Neural cell (in vitro differentiated cells): ENCODE measurements around the gene PNCK. TPM values are rescaled to one million over a fixed set of nuclear protein-coding genes. Genes with fewer than 3 reads are reported as not detected.

Experiments
- H2AFZ ChIP-seq: fragments of 200-600, 300-800 bp; sonication (generic), shearing (Covaris generic); 2 replicates; pipeline ENCODE4 v1.6.0; 2014; ENCODE audit warnings: low read depth, mild to moderate bottlenecking, antibody characterized with exemption, low read length, moderate library complexity
- H3F3A ChIP-seq: fragments of 200-600 bp; shearing (Covaris generic); 2 replicates; pipeline ENCODE4 v1.6.1; 2016; ENCODE audit warnings: mild to moderate bottlenecking, moderate library complexity, mixed read lengths, antibody characterized with exemption, low read length; ENCODE audit not compliant: insufficient read depth, poor library complexity, severe bottlenecking
- H3K27ac ChIP-seq: fragments of 200-600, 300-800 bp; sonication (generic), shearing (Covaris generic); 2 replicates; pipeline ENCODE4 v1.5.1; 2014; ENCODE audit warnings: mild to moderate bottlenecking, low read length, moderate library complexity
- H3K27me3 ChIP-seq: fragments of 300-800, 200-600 bp; sonication (generic), shearing (Covaris generic); 2 replicates; pipeline ENCODE4 v1.6.0; 2014; ENCODE audit warnings: mild to moderate bottlenecking, low read depth, low read length, moderate library complexity; ENCODE audit not compliant: insufficient read depth
- H3K36me3 ChIP-seq: fragments of 300-800, 200-600 bp; sonication (generic), shearing (Covaris generic); 2 replicates; pipeline ENCODE4 v1.5.1; 2014; ENCODE audit warnings: mild to moderate bottlenecking, antibody characterized with exemption, low read length, moderate library complexity; ENCODE audit not compliant: insufficient read depth
- H3K4me2 ChIP-seq: fragments of 300-800, 200-600 bp; sonication (generic), shearing (Covaris generic); 2 replicates; pipeline ENCODE4 v1.6.0; 2014; ENCODE audit warnings: mild to moderate bottlenecking, low read length
- H3K4me3 ChIP-seq: fragments of 300-800, 200-600 bp; sonication (generic), shearing (Covaris generic); 2 replicates; pipeline ENCODE4 v1.5.1; 2014; ENCODE audit warnings: mild to moderate bottlenecking, low read length, moderate library complexity
- H3K79me2 ChIP-seq: fragments of 200-600 bp; shearing (Covaris generic); replicated peaks from 2 replicates; pipeline ENCODE4 v1.6.0; 2014; ENCODE audit warnings: mild to moderate bottlenecking, low read length, moderate library complexity; ENCODE audit not compliant: insufficient read depth
- H3K9ac ChIP-seq: fragments of 300-800, 200-600 bp; sonication (generic), shearing (Covaris generic); 2 replicates; pipeline ENCODE4 v1.6.1; 2016; ENCODE audit warnings: mild to moderate bottlenecking, low read length, mixed read lengths
- H3K9me2 ChIP-seq: fragments of 200-600 bp; shearing (Covaris generic); 2 replicates; pipeline ENCODE4 v1.6.1; 2016; ENCODE audit warnings: mild to moderate bottlenecking, low read length, mixed read lengths; ENCODE audit not compliant: insufficient read depth
- H3K9me3 ChIP-seq: fragments of 200-600, 300-800 bp; sonication (generic), shearing (Covaris generic); 2 replicates; pipeline ENCODE4 v1.6.1; 2016; ENCODE audit warnings: mild to moderate bottlenecking, mixed run types, low read length, moderate library complexity, mixed read lengths
- H4K20me1 ChIP-seq: fragments of 200-600 bp; shearing (Covaris generic); 2 replicates; pipeline ENCODE4 v1.6.1; 2016; ENCODE audit warnings: mild to moderate bottlenecking, mixed run types; ENCODE audit not compliant: insufficient read depth
- EP300 ChIP-seq: fragments of 450-650 bp; conservative IDR thresholded peaks from 2 replicates; pipeline ENCODE4 v1.6.1; 2014; ENCODE audit warnings: antibody characterized with exemption, mild to moderate bottlenecking, moderate library complexity; ENCODE audit not compliant: poor library complexity, severe bottlenecking
- EZH2 ChIP-seq: fragments of 200-600, 300-800 bp; shearing (Covaris generic), sonication (generic); IDR thresholded peaks from 2 replicates; pipeline ENCODE4 v1.6.1; 2014; ENCODE audit warnings: antibody characterized with exemption, low read length, borderline replicate concordance, mild to moderate bottlenecking; ENCODE audit not compliant: insufficient read depth, poor library complexity, severe bottlenecking
- MXI1 ChIP-seq: fragments of 450-650 bp; conservative IDR thresholded peaks from 2 replicates; pipeline ENCODE4 v1.6.1; 2014; ENCODE audit warnings: antibody characterized with exemption, mild to moderate bottlenecking; ENCODE audit not compliant: poor library complexity, severe bottlenecking
- POLR2AphosphoS5 ChIP-seq: IDR thresholded peaks from 2 replicates; pipeline ENCODE4 v1.6.1; 2012
- RAD21 ChIP-seq: fragments of 450-650 bp; conservative IDR thresholded peaks from 2 replicates; pipeline ENCODE4 v1.6.1; 2014; ENCODE audit warnings: antibody characterized with exemption, mild to moderate bottlenecking, moderate library complexity
- SMC3 ChIP-seq: fragments of 450-650 bp; conservative IDR thresholded peaks from 2 replicates; pipeline ENCODE4 v1.6.1; 2014; ENCODE audit warnings: antibody characterized with exemption, mild to moderate bottlenecking, moderate library complexity; ENCODE audit not compliant: poor library complexity
- TAF1 ChIP-seq: IDR thresholded peaks from 2 replicates; pipeline ENCODE4 v1.6.1; 2012; ENCODE audit warnings: low read depth
- polyA plus RNA-seq: library from polyadenylated mRNA; depleted of rRNA; stranded (reverse); fragments of >200 nt; gene quantifications from 2 replicates; pipeline ENCODE4 v1.2.3, GENCODE V29; 2014
- TF ChIP-seq, protein P1 (sequence below): IDR thresholded peaks from 2 replicates; pipeline ENCODE4 v1.6.1; 2012; ENCODE audit warnings: borderline replicate concordance
- TF ChIP-seq, protein P2 (sequence below): fragments of 450-650 bp; IDR thresholded peaks from 2 replicates; pipeline ENCODE4 v1.5.1; 2014; ENCODE audit warnings: antibody characterized with exemption, mild to moderate bottlenecking, moderate library complexity; ENCODE audit not compliant: poor library complexity, severe bottlenecking

PNCK gene
- polyA plus RNA-seq, 1 donor from 2014 or later = 9.5 TPM

DNA sequence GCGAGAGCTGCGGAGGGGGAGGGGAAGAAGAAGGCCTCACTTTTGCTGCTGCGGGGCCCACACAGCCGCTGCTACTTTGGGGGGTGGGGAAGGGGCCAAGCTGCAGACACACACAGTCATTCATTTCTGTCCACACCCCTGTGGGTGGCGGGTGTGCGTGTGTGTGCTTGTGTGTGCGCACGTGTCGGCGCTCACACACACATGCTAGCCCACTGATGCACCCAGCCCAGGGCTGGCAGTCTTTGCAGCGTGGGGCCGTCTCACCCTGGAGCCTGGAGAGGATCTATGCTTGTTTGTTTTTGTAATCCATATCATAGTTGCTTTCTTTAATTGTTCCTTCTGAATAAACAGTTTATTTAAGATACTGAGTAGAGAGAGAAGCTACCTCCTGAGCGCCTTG, 22.7 kb downstream of the PNCK start:
- Histone ChIP-seq H3F3A (no peaks in the 10 kb centered on the region), H2AFZ (no peak overlapping the region), H3K36me3 (no peaks in the 10 kb centered on the region), H3K4me2 (no peak overlapping the region), H3K9me3 (no peaks in the 10 kb centered on the region), H3K27ac (no peak overlapping the region), H3K9ac (no peak overlapping the region), H3K79me2 (no peaks in the 10 kb centered on the region), H4K20me1 (no peaks in the 10 kb centered on the region), H3K9me2 (no peaks in the 10 kb centered on the region), H3K4me3 (no peak overlapping the region), H3K27me3 (peaks cover 27% of the 10 kb centered on the region)
- TF ChIP-seq, protein P1, sequence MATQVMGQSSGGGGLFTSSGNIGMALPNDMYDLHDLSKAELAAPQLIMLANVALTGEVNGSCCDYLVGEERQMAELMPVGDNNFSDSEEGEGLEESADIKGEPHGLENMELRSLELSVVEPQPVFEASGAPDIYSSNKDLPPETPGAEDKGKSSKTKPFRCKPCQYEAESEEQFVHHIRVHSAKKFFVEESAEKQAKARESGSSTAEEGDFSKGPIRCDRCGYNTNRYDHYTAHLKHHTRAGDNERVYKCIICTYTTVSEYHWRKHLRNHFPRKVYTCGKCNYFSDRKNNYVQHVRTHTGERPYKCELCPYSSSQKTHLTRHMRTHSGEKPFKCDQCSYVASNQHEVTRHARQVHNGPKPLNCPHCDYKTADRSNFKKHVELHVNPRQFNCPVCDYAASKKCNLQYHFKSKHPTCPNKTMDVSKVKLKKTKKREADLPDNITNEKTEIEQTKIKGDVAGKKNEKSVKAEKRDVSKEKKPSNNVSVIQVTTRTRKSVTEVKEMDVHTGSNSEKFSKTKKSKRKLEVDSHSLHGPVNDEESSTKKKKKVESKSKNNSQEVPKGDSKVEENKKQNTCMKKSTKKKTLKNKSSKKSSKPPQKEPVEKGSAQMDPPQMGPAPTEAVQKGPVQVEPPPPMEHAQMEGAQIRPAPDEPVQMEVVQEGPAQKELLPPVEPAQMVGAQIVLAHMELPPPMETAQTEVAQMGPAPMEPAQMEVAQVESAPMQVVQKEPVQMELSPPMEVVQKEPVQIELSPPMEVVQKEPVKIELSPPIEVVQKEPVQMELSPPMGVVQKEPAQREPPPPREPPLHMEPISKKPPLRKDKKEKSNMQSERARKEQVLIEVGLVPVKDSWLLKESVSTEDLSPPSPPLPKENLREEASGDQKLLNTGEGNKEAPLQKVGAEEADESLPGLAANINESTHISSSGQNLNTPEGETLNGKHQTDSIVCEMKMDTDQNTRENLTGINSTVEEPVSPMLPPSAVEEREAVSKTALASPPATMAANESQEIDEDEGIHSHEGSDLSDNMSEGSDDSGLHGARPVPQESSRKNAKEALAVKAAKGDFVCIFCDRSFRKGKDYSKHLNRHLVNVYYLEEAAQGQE = no peak

DNA sequence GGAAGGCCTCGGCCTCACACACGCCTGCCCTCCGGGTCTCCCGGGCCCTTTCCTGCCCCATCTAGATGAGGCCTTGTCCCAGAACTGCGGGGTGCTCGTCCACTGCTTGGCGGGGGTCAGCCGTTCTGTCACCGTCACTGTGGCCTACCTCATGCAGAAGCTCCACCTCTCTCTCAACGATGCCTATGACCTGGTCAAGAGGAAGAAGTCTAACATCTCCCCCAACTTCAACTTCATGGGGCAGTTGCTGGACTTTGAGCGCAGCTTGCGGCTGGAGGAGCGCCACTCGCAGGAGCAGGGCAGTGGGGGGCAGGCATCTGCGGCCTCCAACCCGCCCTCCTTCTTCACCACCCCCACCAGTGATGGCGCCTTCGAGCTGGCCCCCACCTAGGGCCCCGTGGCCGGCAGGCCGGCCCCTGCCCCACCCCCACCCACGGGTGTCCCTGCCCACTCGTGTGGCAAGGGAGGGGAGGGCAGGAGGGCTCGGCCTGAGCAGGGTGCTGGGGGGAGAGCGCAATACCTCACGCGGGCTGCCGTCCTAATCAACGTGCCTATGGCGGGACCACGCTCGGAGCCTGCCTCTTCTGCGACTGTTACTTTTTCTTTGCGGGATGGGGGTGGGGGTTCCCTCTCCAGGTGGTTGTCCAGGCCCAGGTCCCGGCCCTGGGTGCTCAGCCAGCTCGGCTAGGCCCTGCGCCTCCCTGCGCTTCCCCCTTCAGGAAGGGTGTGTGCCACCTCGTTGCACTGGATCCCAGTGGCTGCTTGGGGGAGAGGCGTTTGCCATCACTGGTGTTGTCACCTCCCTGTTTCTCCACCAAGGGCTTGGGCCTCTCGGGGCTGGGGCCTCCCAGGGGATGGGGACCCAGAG, 23.5 kb downstream of the PNCK start:
- H3K4me3 ChIP-seq = no peak overlapping the region
- H4K20me1 ChIP-seq = no peaks in the 10 kb centered on the region
- no peak overlapping the region for H3K9ac ChIP-seq
- peaks cover 35% of the 10 kb centered on the region for H3K27me3 ChIP-seq
- H3F3A ChIP-seq = no peaks in the 10 kb centered on the region
- H3K9me2 ChIP-seq = no peaks in the 10 kb centered on the region
- no peak for TF ChIP-seq SMC3
- TF ChIP-seq EZH2 = no peak
- no peak for TF ChIP-seq MXI1
- TF ChIP-seq, protein P1 = no peak
- TF ChIP-seq POLR2AphosphoS5 = no peak
- TF ChIP-seq RAD21 = no peak
- TF ChIP-seq EP300 = no peak
- TF ChIP-seq TAF1 = no peak
- TF ChIP-seq, protein P2, sequence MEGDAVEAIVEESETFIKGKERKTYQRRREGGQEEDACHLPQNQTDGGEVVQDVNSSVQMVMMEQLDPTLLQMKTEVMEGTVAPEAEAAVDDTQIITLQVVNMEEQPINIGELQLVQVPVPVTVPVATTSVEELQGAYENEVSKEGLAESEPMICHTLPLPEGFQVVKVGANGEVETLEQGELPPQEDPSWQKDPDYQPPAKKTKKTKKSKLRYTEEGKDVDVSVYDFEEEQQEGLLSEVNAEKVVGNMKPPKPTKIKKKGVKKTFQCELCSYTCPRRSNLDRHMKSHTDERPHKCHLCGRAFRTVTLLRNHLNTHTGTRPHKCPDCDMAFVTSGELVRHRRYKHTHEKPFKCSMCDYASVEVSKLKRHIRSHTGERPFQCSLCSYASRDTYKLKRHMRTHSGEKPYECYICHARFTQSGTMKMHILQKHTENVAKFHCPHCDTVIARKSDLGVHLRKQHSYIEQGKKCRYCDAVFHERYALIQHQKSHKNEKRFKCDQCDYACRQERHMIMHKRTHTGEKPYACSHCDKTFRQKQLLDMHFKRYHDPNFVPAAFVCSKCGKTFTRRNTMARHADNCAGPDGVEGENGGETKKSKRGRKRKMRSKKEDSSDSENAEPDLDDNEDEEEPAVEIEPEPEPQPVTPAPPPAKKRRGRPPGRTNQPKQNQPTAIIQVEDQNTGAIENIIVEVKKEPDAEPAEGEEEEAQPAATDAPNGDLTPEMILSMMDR = no peak
- H3K79me2 ChIP-seq = no peaks in the 10 kb centered on the region
- no peak overlapping the region for H3K27ac ChIP-seq
- H3K36me3 ChIP-seq = no peaks in the 10 kb centered on the region
- no peak overlapping the region for H3K4me2 ChIP-seq
- no peak overlapping the region for H2AFZ ChIP-seq
- H3K9me3 ChIP-seq = no peaks in the 10 kb centered on the region
